ENCODE measurements around the gene BLMH. TPM values are rescaled to one million over a fixed set of nuclear protein-coding genes. Genes with fewer than 3 reads are reported as not detected.

Gene BLMH
- total and polyA plus RNA-seq, 9 of the 15 experiments (the other 6 are each of a cell fraction or from before 2014, with no cell fraction given), result 26.0 to 118 (median 67.3) TPM

DNA sequence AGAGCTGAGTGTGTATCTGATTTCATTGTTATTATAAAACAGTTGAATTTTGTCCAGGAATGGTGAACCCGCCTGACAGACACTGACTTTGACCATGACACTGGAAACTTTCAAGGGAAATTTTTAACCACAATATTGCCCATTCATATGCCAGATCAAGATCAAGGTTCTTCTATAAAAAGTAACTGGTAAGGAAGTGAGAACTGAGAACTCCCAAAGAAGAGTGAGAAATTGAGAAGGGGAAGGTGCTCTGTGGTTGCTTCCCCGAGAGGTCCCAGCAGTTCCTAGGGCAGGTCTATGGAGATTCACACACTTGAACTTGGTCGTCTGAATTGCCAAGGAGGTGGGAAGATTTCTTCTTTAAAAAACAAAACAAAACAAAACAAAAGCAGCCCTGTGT is 83.5 kb downstream of the BLMH start:
- no peak overlapping the region for H3K4me2 ChIP-seq (ENCODE audit: insufficient read depth, low read length)
- BruUV-seq (replicated peaks), result no TSS peak
- H4K20me1 ChIP-seq (replicated peaks; ENCODE audit: control insufficient read depth, insufficient read depth, low read length), result no peaks in the 10 kb centered on the region
- no peak for TF ChIP-seq PHB2 (IDR thresholded peaks at IDR 0.05; ENCODE audit: low read depth)
- TF ChIP-seq, protein P1, sequence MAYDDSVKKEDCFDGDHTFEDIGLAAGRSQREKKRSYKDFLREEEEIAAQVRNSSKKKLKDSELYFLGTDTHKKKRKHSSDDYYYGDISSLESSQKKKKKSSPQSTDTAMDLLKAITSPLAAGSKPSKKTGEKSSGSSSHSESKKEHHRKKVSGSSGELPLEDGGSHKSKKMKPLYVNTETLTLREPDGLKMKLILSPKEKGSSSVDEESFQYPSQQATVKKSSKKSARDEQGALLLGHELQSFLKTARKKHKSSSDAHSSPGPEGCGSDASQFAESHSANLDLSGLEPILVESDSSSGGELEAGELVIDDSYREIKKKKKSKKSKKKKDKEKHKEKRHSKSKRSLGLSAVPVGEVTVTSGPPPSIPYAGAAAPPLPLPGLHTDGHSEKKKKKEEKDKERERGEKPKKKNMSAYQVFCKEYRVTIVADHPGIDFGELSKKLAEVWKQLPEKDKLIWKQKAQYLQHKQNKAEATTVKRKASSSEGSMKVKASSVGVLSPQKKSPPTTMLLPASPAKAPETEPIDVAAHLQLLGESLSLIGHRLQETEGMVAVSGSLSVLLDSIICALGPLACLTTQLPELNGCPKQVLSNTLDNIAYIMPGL (CRISPR knock-in tag; IDR thresholded peaks at IDR 0.05), result no peak
- TF ChIP-seq DPF2 (IDR thresholded peaks at IDR 0.05), result no peak
- TF ChIP-seq, protein P2, sequence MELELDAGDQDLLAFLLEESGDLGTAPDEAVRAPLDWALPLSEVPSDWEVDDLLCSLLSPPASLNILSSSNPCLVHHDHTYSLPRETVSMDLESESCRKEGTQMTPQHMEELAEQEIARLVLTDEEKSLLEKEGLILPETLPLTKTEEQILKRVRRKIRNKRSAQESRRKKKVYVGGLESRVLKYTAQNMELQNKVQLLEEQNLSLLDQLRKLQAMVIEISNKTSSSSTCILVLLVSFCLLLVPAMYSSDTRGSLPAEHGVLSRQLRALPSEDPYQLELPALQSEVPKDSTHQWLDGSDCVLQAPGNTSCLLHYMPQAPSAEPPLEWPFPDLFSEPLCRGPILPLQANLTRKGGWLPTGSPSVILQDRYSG (tag; conservative IDR thresholded peaks at IDR 0.05; ENCODE audit: low read depth), result no peak
- TF ChIP-seq, protein P3, sequence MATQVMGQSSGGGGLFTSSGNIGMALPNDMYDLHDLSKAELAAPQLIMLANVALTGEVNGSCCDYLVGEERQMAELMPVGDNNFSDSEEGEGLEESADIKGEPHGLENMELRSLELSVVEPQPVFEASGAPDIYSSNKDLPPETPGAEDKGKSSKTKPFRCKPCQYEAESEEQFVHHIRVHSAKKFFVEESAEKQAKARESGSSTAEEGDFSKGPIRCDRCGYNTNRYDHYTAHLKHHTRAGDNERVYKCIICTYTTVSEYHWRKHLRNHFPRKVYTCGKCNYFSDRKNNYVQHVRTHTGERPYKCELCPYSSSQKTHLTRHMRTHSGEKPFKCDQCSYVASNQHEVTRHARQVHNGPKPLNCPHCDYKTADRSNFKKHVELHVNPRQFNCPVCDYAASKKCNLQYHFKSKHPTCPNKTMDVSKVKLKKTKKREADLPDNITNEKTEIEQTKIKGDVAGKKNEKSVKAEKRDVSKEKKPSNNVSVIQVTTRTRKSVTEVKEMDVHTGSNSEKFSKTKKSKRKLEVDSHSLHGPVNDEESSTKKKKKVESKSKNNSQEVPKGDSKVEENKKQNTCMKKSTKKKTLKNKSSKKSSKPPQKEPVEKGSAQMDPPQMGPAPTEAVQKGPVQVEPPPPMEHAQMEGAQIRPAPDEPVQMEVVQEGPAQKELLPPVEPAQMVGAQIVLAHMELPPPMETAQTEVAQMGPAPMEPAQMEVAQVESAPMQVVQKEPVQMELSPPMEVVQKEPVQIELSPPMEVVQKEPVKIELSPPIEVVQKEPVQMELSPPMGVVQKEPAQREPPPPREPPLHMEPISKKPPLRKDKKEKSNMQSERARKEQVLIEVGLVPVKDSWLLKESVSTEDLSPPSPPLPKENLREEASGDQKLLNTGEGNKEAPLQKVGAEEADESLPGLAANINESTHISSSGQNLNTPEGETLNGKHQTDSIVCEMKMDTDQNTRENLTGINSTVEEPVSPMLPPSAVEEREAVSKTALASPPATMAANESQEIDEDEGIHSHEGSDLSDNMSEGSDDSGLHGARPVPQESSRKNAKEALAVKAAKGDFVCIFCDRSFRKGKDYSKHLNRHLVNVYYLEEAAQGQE (IDR thresholded peaks at IDR 0.05; ENCODE audit: borderline replicate concordance), result no peak
- TF ChIP-seq, protein P3 (CRISPR knock-in tag; IDR thresholded peaks at IDR 0.05; ENCODE audit: low read depth), result no peak
- H3K9me1 ChIP-seq (ENCODE audit: control insufficient read depth, insufficient read depth, low read length), result no peaks in the 10 kb centered on the region
- H3K79me2 ChIP-seq (ENCODE audit: control insufficient read depth, insufficient read depth, low read length), result no peaks in the 10 kb centered on the region
- H3K36me3 ChIP-seq (ENCODE audit: control insufficient read depth, insufficient read depth, low read length), result no peaks in the 10 kb centered on the region
- no peak overlapping the region for H3K9ac ChIP-seq (ENCODE audit: insufficient read depth in 1 of 2, low read depth in 2 of 2, low read length in 2 of 2)
- H3K27ac ChIP-seq (ENCODE audit: extremely low read depth, low read depth, low read length), result no peak overlapping the region
- WGBS (ENCODE audit: insufficient coverage, low coverage, missing lambda C conversion rate), result 10% methylated on average over 3 of the region's 3 CpGs
- ChIA-PET CTCF (ENCODE audit: low intra/inter-chr PET ratio) (no interaction called here), POLR2A (no interaction called here)
- H2AFZ ChIP-seq (ENCODE audit: low read depth, low read length), result no peak overlapping the region
- peaks cover 9 to 32% of the 10 kb centered on the region in 2 experiments; a peak in 4 of 5 replicates for H3K27me3 ChIP-seq (ENCODE audit: control insufficient read depth in 2 of 2, insufficient read depth in 2 of 2, low read length in 2 of 2)
- in situ Hi-C loops (cut with MboI) (no loop called here), intact Hi-C loops (cut with micrococcal nuclease) (loop anchor here (10.0 kb wide), 1 partner anchor 103 kb away; no protein-coding TSS in a partner anchor)
- H3K4me1 ChIP-seq (replicated peaks in 1 of 2; ENCODE audit: control insufficient read depth in 2 of 2, insufficient read depth in 2 of 2, low read length in 2 of 2), result peaks cover 4 to 7% of the 10 kb centered on the region in 2 experiments; a peak in 3 of 5 replicates
- H3K9me3 ChIP-seq (replicated peaks; ENCODE audit: control insufficient read depth, insufficient read depth, low read depth, low read length), result no peaks in the 10 kb centered on the region
- no peak for FAIRE-seq
- ATAC-seq, result no peak
- no peak for DNase-seq (ENCODE audit: extremely low read depth in 1 of 4, low spot score in 3 of 4)
- no peak overlapping the region for H3K4me3 ChIP-seq

Data from K562 (cell line).